ENCODE data around the gene SSTR4.
"Not testable (repeated sequence)": the region's sequence is repeated elsewhere in the genome, so short reads cannot be mapped to it uniquely, and the experiment has no call there.

SSTR4 gene

GRCh38 chr20:23034721-23035671 lies at the start of gene SSTR4:
Gene SSTR4 (plus strand): TSS chr20:23035312. CDS start chr20:23035484, 172 bp downstream.
- no peak for DNase-seq

- DNase-seq = no peak
Measured at GRCh38 chr20:22986601-22987000, 48.5 kb upstream of the SSTR4 start.

- not testable (repeated sequence) for DNase-seq
Measured at GRCh38 chr20:22991424-22991823, 43.7 kb upstream of the SSTR4 start.

GRCh38 chr20:22993823-22994222 lies 41.3 kb upstream of the SSTR4 start:
- no peak for DNase-seq

- no peak for DNase-seq
Measured at GRCh38 chr20:22995923-22996322, 39.2 kb upstream of the SSTR4 start.

- no peak for DNase-seq
Measured at GRCh38 chr20:22998476-22998875, 36.6 kb upstream of the SSTR4 start.

- no peak for DNase-seq
Measured at GRCh38 chr20:22999756-23000155, 35.4 kb upstream of the SSTR4 start.

- no peak for DNase-seq
Measured at GRCh38 chr20:23000232-23000947, 34.7 kb upstream of the SSTR4 start.

GRCh38 chr20:23002276-23002675 lies 32.8 kb upstream of the SSTR4 start:
- no peak for DNase-seq

GRCh38 chr20:23003077-23003635 lies 32.0 kb upstream of the SSTR4 start:
- DNase-seq = no peak

GRCh38 chr20:23003881-23004460 lies 31.1 kb upstream of the SSTR4 start:
- no peak for DNase-seq

- no peak for DNase-seq
Measured at GRCh38 chr20:23005776-23006175, 29.3 kb upstream of the SSTR4 start.

GRCh38 chr20:23007462-23007861 lies 27.6 kb upstream of the SSTR4 start:
- DNase-seq = no peak

- DNase-seq = no peak
Measured at GRCh38 chr20:23007886-23008655, 27.0 kb upstream of the SSTR4 start.

- DNase-seq = no peak
Measured at GRCh38 chr20:23008667-23009066, 26.4 kb upstream of the SSTR4 start.

- no peak for DNase-seq
Measured at GRCh38 chr20:23009636-23010035, 25.5 kb upstream of the SSTR4 start.

- no peak for DNase-seq
Measured at GRCh38 chr20:23010096-23010495, 25.0 kb upstream of the SSTR4 start.

GRCh38 chr20:23011008-23011721 lies 23.9 kb upstream of the SSTR4 start:
- DNase-seq = no peak

- no peak for DNase-seq
Measured at GRCh38 chr20:23013429-23013828, 21.7 kb upstream of the SSTR4 start.

- no peak for DNase-seq
Measured at GRCh38 chr20:23017516-23017915, 17.6 kb upstream of the SSTR4 start.

- no peak for DNase-seq
Measured at GRCh38 chr20:23018432-23018831, 16.7 kb upstream of the SSTR4 start.

- DNase-seq = no peak
Measured at GRCh38 chr20:23018941-23019340, 16.2 kb upstream of the SSTR4 start.

All from stimulated activated CD4-positive, alpha-beta T cell treated with anti-CD3 and anti-CD28 coated beads, Interleukin-2, amount 100 ng/mL, for 48 hours (primary cell).